SK-N-MC (cell line): ENCODE results near the gene HPRT1.

ENCODE experiments used
- EZH2 ChIP-seq: fragments of 200-600 bp; sonication (generic); IDR thresholded peaks from one replicate; pipeline ENCODE4 v1.6.1; 2017; ENCODE audit warnings: antibody characterized with exemption
- FOXP2 ChIP-seq: optimal IDR thresholded peaks from 2 replicates; pipeline ENCODE3; 2011; ENCODE audit warnings: mild to moderate bottlenecking, moderate library complexity; ENCODE audit not compliant: insufficient read depth; ENCODE audit errors: extremely low read length, control extremely low read depth
- POLR2AphosphoS5 ChIP-seq: IDR thresholded peaks from 2 replicates; pipeline ENCODE4 v1.6.1; 2012; ENCODE audit warnings: mild to moderate bottlenecking, low read depth, low read length, borderline replicate concordance

DNA sequence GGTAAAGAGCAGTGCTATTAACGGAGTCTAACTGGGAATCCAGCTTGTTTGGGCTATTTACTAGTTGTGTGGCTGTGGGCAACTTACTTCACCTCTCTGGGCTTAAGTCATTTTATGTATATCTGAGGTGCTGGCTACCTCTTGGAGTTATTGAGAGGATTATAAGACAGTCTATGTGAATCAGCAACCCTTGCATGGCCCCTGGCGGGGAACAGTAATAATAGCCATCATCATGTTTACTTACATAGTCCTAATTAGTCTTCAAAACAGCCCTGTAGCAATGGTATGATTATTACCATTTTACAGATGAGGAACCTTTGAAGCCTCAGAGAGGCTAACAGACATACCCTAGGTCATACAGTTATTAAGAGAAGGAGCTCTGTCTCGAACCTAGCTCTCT, 1.5 kb downstream of the HPRT1 start:
- TF ChIP-seq POLR2AphosphoS5 (no peak), EZH2 (no peak), FOXP2 (no peak)
